Dendritic cell treated with granulocyte-macrophage colony-stimulating factor and Interleukin-4, amounts not matched to agents 40 ng/mL and 50 ng/mL, for 4 days (primary cell): ENCODE measurements around the gene FN3K.

Source experiments
- H3K27ac Mint-ChIP-seq: one replicate; pipeline ENCODE4 v1.8.0; 2022; ENCODE audit warnings: mild to moderate bottlenecking, mixed read lengths
- H3K27me3 Mint-ChIP-seq: one replicate; pipeline ENCODE4 v1.8.0; 2022; ENCODE audit warnings: mild to moderate bottlenecking, mixed read lengths
- H3K36me3 Mint-ChIP-seq: one replicate; pipeline ENCODE4 v1.8.0; 2022; ENCODE audit warnings: low read depth, mixed read lengths
- H3K4me1 Mint-ChIP-seq: one replicate; pipeline ENCODE4 v1.8.0; 2022; ENCODE audit warnings: low read depth, mixed read lengths
- H3K4me3 Mint-ChIP-seq: one replicate; pipeline ENCODE4 v1.8.0; 2022; ENCODE audit warnings: mild to moderate bottlenecking, moderate library complexity, mixed read lengths
- H3K9me3 Mint-ChIP-seq: one replicate; pipeline ENCODE4 v1.8.0; 2022; ENCODE audit warnings: mixed read lengths
- intact Hi-C: fragments of 100-400 bp; cut with micrococcal nuclease; formaldehyde crosslinking; loops from one replicate; pipeline ENCODE4 v1.15.0; 2022

The FN3K gene

GRCh38 chr17:82798752-82799151 lies 63.3 kb downstream of the FN3K start:
- H3K9me3 Mint-ChIP-seq = peaks cover 12% of the 10 kb centered on the region
- H3K4me1 Mint-ChIP-seq = no peaks in the 10 kb centered on the region
- H3K4me3 Mint-ChIP-seq = no peak overlapping the region
- intact Hi-C loops = no loop called here
- no peaks in the 10 kb centered on the region for H3K27me3 Mint-ChIP-seq
- H3K36me3 Mint-ChIP-seq = peaks cover 68% of the 10 kb centered on the region
- no peak overlapping the region for H3K27ac Mint-ChIP-seq

- Mint-ChIP-seq H3K4me1 (no peaks in the 10 kb centered on the region), H3K27me3 (no peaks in the 10 kb centered on the region), H3K4me3 (no peak overlapping the region), H3K9me3 (peaks cover 12% of the 10 kb centered on the region), H3K27ac (no peak overlapping the region), H3K36me3 (peaks cover 66% of the 10 kb centered on the region)
- intact Hi-C loops = no loop called here
These were observed 64.2 kb downstream of the FN3K start for GRCh38 chr17:82799591-82799990.
